Hepatocyte (in vitro differentiated cells): Measurements from ENCODE around the gene WDR12. TPM values are rescaled to one million over a fixed set of nuclear protein-coding genes. Genes with fewer than 3 reads are reported as not detected.
"Not testable (repeated sequence)": the region's sequence is repeated elsewhere in the genome, so short reads cannot be mapped to it uniquely, and the experiment has no call there.

Experiments
- DNase-seq: peaks from one replicate; pipeline ENCODE4 v3.0.0-alpha.2; 2016; ENCODE audit warnings: low spot score
- H2AFZ ChIP-seq: fragments of 200-600 bp; sonication (generic); 2 replicates; pipeline ENCODE4 v1.6.0; 2016; ENCODE audit warnings: antibody characterized with exemption, mild to moderate bottlenecking
- H3K27ac ChIP-seq: fragments of 200-600 bp; sonication (generic); 2 replicates; pipeline ENCODE4 v1.5.1; 2016; ENCODE audit warnings: mild to moderate bottlenecking
- H3K27me3 ChIP-seq: fragments of 200-600 bp; sonication (generic); 2 replicates; pipeline ENCODE4 v1.6.1; 2016
- H3K36me3 ChIP-seq: fragments of 200-600 bp; sonication (generic); replicated peaks from 2 replicates; pipeline ENCODE4 v1.5.1; 2016; ENCODE audit warnings: low read depth; ENCODE audit not compliant: insufficient read depth
- H3K4me1 ChIP-seq: fragments of 200-600 bp; sonication (generic); 2 replicates; pipeline ENCODE4 v1.5.1; 2016; ENCODE audit warnings: mild to moderate bottlenecking, moderate library complexity; ENCODE audit not compliant: insufficient read depth
- H3K4me2 ChIP-seq: fragments of 200-600 bp; sonication (generic); 2 replicates; pipeline ENCODE4 v1.6.0; 2016
- H3K4me3 ChIP-seq: fragments of 200-600 bp; sonication (generic); 2 replicates; pipeline ENCODE4 v1.5.1; 2016; ENCODE audit warnings: mild to moderate bottlenecking
- H3K79me2 ChIP-seq: fragments of 200-600 bp; sonication (generic); 2 replicates; pipeline ENCODE4 v1.6.0; 2017; ENCODE audit warnings: mild to moderate bottlenecking
- H3K9me2 ChIP-seq: fragments of 200-600 bp; sonication (generic); replicated peaks from 2 replicates; pipeline ENCODE4 v1.6.0; 2017; ENCODE audit warnings: mild to moderate bottlenecking; ENCODE audit not compliant: insufficient read depth
- H3K9me3 ChIP-seq: fragments of 200-600 bp; sonication (generic); 2 replicates; pipeline ENCODE4 v1.5.1; 2016; ENCODE audit warnings: low read depth, mild to moderate bottlenecking
- H4K20me1 ChIP-seq: fragments of 200-600 bp; sonication (generic); 2 replicates; pipeline ENCODE4 v1.6.0; 2016; ENCODE audit warnings: mild to moderate bottlenecking; ENCODE audit not compliant: insufficient read depth, poor library complexity, severe bottlenecking
- CTCF ChIP-seq: fragments of 200-600 bp; sonication (generic); IDR thresholded peaks from 2 replicates; pipeline ENCODE4 v1.5.1; 2016; ENCODE audit warnings: antibody characterized with exemption, mild to moderate bottlenecking; ENCODE audit not compliant: poor library complexity
- EZH2 ChIP-seq: fragments of 200-600 bp; sonication (generic); IDR thresholded peaks from 2 replicates; pipeline ENCODE4 v1.6.1; 2016; ENCODE audit warnings: antibody characterized with exemption, mild to moderate bottlenecking, borderline replicate concordance
- EZH2phosphoT487 ChIP-seq: fragments of 200-600 bp; sonication (generic); IDR thresholded peaks from one replicate; pipeline ENCODE4 v1.6.1; 2018; ENCODE audit warnings: antibody characterized with exemption, mild to moderate bottlenecking, low read depth, moderate library complexity; ENCODE audit not compliant: unreplicated experiment, severe bottlenecking
- WGBS: methylation state at CpG from one replicate; pipeline ENCODE4 v1.1.6; 2016; ENCODE audit warnings: low lambda C conversion rate; ENCODE audit errors: missing lambda C conversion rate; 5-methylcytosine and 5-hydroxymethylcytosine counted together
- polyA plus RNA-seq: library from polyadenylated mRNA; unstranded; fragments of >200 nt; fragmentation: Nextera tagmentation; extraction: Ambion mirVana; gene quantifications from 2 replicates; pipeline ENCODE4 v1.2.1, GENCODE V29; 2016
- total RNA-seq: library from RNA; depleted of rRNA; stranded (reverse); fragments of >200 nt; gene quantifications from 2 replicates; pipeline ENCODE4 v1.2.3, GENCODE V29; 2014

WDR12 gene
- total and polyA plus RNA-seq, 2 experiments from 2014 or later, result 29.4 to 52.0 TPM

GRCh38 chr2:202861987-202862386 is 49.5 kb downstream of the WDR12 start:
- no peaks in the 10 kb centered on the region for H3K79me2 ChIP-seq
- no peak overlapping the region for H3K27ac ChIP-seq
- H3K9me2 ChIP-seq, result no peaks in the 10 kb centered on the region
- H2AFZ ChIP-seq, result no peak overlapping the region
- no peaks in the 10 kb centered on the region for H3K9me3 ChIP-seq
- no peaks in the 10 kb centered on the region for H3K36me3 ChIP-seq
- no peak for DNase-seq
- no peaks in the 10 kb centered on the region for H4K20me1 ChIP-seq
- H3K4me2 ChIP-seq, result no peak overlapping the region
- 92% methylated on average over 3 of the region's 3 CpGs for WGBS
- no peaks in the 10 kb centered on the region for H3K4me1 ChIP-seq
- no peaks in the 10 kb centered on the region for H3K27me3 ChIP-seq
- H3K4me3 ChIP-seq, result no peak overlapping the region
- no peak for TF ChIP-seq EZH2
- TF ChIP-seq CTCF, result no peak
- TF ChIP-seq EZH2phosphoT487, result no peak

DNA sequence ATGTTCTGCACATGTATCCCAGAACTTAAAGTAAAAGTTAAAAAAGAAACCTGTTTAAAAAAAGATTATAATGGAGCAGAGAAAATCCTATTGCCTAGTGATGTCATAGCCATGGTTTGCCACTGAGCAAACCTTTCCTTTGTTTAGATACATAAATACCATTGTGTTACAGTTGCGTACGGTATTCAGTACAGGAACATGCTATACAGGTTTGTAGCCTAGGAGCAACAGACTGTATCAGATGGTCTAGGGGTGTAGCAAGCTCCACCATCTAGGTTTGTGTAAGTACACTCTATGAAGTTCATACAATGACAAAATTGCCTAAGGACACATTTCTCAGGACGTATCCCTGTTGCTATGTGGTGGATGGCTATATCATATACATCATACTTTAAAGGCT is 52.9 kb downstream of the WDR12 start:
- no peak overlapping the region for H3K27ac ChIP-seq
- no peaks in the 10 kb centered on the region for H3K36me3 ChIP-seq
- H2AFZ ChIP-seq, result no peak overlapping the region
- TF ChIP-seq CTCF (no peak), EZH2phosphoT487 (no peak), EZH2 (no peak)
- DNase-seq, result no peak
- H3K4me1 ChIP-seq, result no peaks in the 10 kb centered on the region
- H3K9me3 ChIP-seq, result no peaks in the 10 kb centered on the region
- no peaks in the 10 kb centered on the region for H3K27me3 ChIP-seq
- H4K20me1 ChIP-seq, result no peaks in the 10 kb centered on the region
- H3K9me2 ChIP-seq, result no peaks in the 10 kb centered on the region
- no peaks in the 10 kb centered on the region for H3K79me2 ChIP-seq
- no peak overlapping the region for H3K4me2 ChIP-seq
- no peak overlapping the region for H3K4me3 ChIP-seq
- WGBS, result 66% methylated on average over 3 of the region's 3 CpGs

- H3K27me3 ChIP-seq, H3K9me2 ChIP-seq, H3K36me3 ChIP-seq, H4K20me1 ChIP-seq, H2AFZ ChIP-seq, DNase-seq, H3K4me1 ChIP-seq, H3K4me3 ChIP-seq, H3K79me2 ChIP-seq, H3K9me3 ChIP-seq, H3K27ac ChIP-seq, H3K4me2 ChIP-seq: not testable (repeated sequence)
- WGBS, result 67% methylated on average over 3 of the region's 3 CpGs
Measured at GRCh38 chr2:202849343-202849742, 62.1 kb downstream of the WDR12 start.

DNA sequence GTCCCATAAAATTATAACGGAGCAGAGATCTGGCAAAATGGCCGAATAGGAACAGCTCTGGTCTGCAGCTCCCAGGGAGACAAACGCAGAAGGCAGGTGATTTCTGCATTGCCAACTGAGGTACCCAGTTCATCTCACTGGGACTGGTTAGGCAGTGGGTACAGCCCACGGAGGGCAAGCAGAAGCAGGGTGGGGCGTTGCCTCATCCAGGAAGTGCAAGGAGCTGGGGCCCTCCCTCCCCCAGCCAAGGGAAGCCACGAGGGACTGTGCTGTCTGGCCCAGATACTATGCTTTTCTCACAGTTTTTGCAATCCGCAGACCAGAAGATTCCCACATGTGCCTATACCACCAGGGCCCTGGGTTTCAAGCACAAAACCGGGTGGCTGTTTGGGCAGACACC is 62.7 kb downstream of the WDR12 start:
- no peak for DNase-seq
- TF ChIP-seq EZH2phosphoT487 (no peak), EZH2 (no peak), CTCF (no peak)
- no peaks in the 10 kb centered on the region for H3K9me3 ChIP-seq
- H3K4me2 ChIP-seq, result no peak overlapping the region
- no peaks in the 10 kb centered on the region for H3K4me1 ChIP-seq
- H3K36me3 ChIP-seq, result no peaks in the 10 kb centered on the region
- no peaks in the 10 kb centered on the region for H3K9me2 ChIP-seq
- H3K79me2 ChIP-seq, result no peaks in the 10 kb centered on the region
- H3K27ac ChIP-seq, result no peak overlapping the region
- H4K20me1 ChIP-seq, result no peaks in the 10 kb centered on the region
- WGBS, result 70% methylated on average over 8 of the region's 8 CpGs
- no peak overlapping the region for H2AFZ ChIP-seq
- no peak overlapping the region for H3K4me3 ChIP-seq
- H3K27me3 ChIP-seq, result no peaks in the 10 kb centered on the region
